ENCODE data around the gene COTL1.

The COTL1 gene

DNA sequence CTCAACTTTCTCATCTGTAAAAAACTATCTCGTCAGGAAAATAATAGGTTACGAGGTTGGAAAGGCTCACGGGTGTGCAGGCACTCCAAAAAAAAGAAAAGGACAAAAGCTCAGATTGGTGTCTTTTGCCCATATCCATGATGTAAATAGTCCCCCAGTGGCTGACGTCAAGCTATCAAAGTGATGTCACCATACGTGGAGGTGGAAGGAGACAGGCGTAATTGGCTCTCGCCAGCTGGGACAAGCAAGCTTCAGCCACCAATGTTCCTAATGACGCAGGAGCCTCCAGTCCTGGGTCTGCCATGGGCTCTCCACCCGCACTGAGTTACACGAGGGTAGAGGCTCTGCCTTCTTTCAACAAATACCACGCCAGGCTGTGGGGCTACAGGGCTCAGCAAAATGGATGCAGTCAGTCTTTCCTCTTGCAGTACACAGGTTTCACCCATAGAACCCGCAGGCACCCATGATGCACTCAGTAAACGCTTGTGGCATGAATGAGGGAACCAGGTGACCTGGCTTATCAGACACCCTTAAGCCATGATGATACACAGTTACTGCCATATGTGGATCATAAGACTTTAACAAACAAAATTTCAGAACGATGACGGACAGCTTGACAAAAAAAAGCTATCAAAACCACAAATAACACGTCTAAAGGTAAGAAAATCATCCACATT is 50.5 kb downstream of the COTL1 start:
- Histone ChIP-seq H3K4me2 (ENCODE audit: low read depth, low read length, poor library complexity, severe bottlenecking) (no peak overlapping the region), H3F3A (ENCODE audit: low read depth) (no peaks in the 10 kb centered on the region)

DNA sequence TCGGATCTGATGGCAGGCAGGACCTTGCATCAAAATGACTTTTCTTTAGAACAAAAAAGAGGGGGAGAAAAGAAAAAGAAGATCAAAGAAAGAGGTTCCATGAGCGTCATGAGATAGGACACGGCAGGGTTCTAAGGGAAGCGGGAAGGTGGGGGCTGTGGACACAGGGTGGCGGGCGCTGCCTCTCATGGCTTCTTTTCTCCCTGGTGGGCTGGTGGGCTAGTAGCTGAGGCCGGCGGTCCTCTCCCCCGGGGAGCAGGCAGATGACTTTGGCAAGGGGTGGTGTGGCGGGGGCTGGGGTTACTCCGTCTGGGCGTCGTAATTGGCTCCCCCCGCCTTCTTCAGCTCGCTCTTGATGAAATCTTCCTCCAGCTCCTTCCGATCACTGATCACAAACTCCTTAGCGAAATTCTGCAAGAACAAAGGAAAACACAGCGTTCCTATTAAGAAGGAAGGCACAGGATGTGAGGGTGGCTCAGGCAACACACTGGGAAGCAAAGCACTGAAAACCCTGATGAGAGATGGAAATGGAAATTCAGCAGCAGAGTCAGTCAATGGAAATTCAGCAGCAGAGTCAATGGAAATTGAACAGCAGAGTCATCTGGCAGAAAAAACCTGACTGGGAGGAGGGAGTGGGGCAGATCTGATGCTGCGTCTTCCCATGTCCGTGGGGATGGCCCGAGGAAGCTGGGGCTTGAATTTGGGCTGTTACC is 51.2 kb downstream of the COTL1 start:
- Histone ChIP-seq H3K9me3 (ENCODE audit: insufficient read depth, low read depth, low read length) (no peaks in the 10 kb centered on the region), H3K4me3 (ENCODE audit: low read length, poor library complexity, severe bottlenecking) (no peak overlapping the region), H4K20me1 (ENCODE audit: insufficient read depth, low read length, poor library complexity, severe bottlenecking) (no peaks in the 10 kb centered on the region), H3K9ac (ENCODE audit: low read depth, low read length, poor library complexity, severe bottlenecking) (no peak overlapping the region), H3K9me2 (replicated peaks; ENCODE audit: low read depth, low read length) (no peaks in the 10 kb centered on the region), H3K79me2 (ENCODE audit: insufficient read depth, low read length) (no peaks in the 10 kb centered on the region), H3K4me1 (ENCODE audit: insufficient read depth, low read length, poor library complexity, severe bottlenecking) (no peaks in the 10 kb centered on the region), H3F3A (ENCODE audit: low read depth) (no peaks in the 10 kb centered on the region), H3K27me3 (ENCODE audit: insufficient read depth, low read length, poor library complexity, severe bottlenecking) (no peaks in the 10 kb centered on the region), H2AFZ (ENCODE audit: low read length) (no peak overlapping the region), H3K36me3 (ENCODE audit: insufficient read depth, low read length) (no peaks in the 10 kb centered on the region), H3K4me2 (ENCODE audit: low read depth, low read length, poor library complexity, severe bottlenecking) (no peak overlapping the region)
- no peak for TF ChIP-seq EZH2phosphoT487 (IDR thresholded peaks at IDR 0.05; ENCODE audit: borderline replicate concordance)
- TF ChIP-seq, protein P1, sequence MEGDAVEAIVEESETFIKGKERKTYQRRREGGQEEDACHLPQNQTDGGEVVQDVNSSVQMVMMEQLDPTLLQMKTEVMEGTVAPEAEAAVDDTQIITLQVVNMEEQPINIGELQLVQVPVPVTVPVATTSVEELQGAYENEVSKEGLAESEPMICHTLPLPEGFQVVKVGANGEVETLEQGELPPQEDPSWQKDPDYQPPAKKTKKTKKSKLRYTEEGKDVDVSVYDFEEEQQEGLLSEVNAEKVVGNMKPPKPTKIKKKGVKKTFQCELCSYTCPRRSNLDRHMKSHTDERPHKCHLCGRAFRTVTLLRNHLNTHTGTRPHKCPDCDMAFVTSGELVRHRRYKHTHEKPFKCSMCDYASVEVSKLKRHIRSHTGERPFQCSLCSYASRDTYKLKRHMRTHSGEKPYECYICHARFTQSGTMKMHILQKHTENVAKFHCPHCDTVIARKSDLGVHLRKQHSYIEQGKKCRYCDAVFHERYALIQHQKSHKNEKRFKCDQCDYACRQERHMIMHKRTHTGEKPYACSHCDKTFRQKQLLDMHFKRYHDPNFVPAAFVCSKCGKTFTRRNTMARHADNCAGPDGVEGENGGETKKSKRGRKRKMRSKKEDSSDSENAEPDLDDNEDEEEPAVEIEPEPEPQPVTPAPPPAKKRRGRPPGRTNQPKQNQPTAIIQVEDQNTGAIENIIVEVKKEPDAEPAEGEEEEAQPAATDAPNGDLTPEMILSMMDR (conservative IDR thresholded peaks at IDR 0.05; ENCODE audit: low read length) = no peak

More for the DNA sequence above, 50.5 kb downstream of the COTL1 start:
- Histone ChIP-seq H3K9me2 (replicated peaks; ENCODE audit: low read depth, low read length) (no peaks in the 10 kb centered on the region), H3K4me3 (ENCODE audit: low read length, poor library complexity, severe bottlenecking) (no peak overlapping the region), H3K9ac (ENCODE audit: low read depth, low read length, poor library complexity, severe bottlenecking) (no peak overlapping the region), H4K20me1 (ENCODE audit: insufficient read depth, low read length, poor library complexity, severe bottlenecking) (no peaks in the 10 kb centered on the region), H3K9me3 (ENCODE audit: insufficient read depth, low read depth, low read length) (no peaks in the 10 kb centered on the region), H3K36me3 (ENCODE audit: insufficient read depth, low read length) (no peaks in the 10 kb centered on the region), H2AFZ (ENCODE audit: low read length) (no peak overlapping the region), H3K79me2 (ENCODE audit: insufficient read depth, low read length) (no peaks in the 10 kb centered on the region), H3K4me1 (ENCODE audit: insufficient read depth, low read length, poor library complexity, severe bottlenecking) (no peaks in the 10 kb centered on the region), H3K27me3 (ENCODE audit: insufficient read depth, low read length, poor library complexity, severe bottlenecking) (no peaks in the 10 kb centered on the region)
- no peak for TF ChIP-seq EZH2phosphoT487 (IDR thresholded peaks at IDR 0.05; ENCODE audit: borderline replicate concordance)
- TF ChIP-seq, protein P1 (conservative IDR thresholded peaks at IDR 0.05; ENCODE audit: low read length) = no peak

DNA sequence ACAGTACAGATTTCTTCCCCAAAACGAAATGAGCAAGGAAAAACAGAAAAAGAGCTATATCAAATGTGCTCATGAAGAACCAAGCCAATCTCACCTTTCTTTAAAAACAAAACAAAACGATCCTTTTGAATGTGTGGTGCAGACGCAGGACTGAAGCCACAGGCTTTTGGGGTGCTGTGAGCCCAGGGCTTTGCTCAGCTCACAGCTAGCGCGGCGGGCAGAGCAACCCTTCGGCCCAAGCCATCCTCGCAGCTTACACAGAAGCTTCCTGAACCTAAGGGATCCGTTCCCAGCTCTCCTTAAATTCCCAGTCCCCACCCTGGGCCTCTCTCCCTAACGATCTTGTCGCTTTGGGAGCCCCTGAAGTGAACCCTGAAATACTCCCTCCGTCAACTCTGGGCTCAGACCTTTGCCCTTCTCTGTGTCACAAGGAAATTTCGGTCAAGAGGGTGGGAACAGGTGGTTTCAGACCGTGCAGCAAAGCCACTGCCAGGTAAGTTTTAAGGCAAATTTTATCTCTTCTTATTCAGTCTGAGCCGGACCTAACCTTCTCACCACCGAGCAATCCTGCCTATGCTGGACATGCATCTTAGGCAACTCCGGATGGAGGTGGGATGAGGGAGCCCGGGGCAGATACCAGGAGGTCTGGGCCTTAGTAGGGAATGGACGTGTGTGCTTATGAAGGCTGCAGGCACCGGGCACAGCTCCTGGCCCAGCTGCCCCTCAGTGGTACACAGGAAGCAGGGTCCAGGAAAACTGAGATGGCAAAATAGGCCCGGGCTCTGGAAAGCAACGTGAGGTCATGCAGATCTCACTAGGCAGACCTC is 52.0 kb downstream of the COTL1 start:
- Histone ChIP-seq H3K4me2 (ENCODE audit: low read depth, low read length, poor library complexity, severe bottlenecking) (no peak overlapping the region), H3K9me3 (ENCODE audit: insufficient read depth, low read depth, low read length) (no peaks in the 10 kb centered on the region), H3K9ac (ENCODE audit: low read depth, low read length, poor library complexity, severe bottlenecking) (no peak overlapping the region), H3K27me3 (ENCODE audit: insufficient read depth, low read length, poor library complexity, severe bottlenecking) (no peaks in the 10 kb centered on the region), H3K79me2 (ENCODE audit: insufficient read depth, low read length) (no peaks in the 10 kb centered on the region), H3K4me3 (ENCODE audit: low read length, poor library complexity, severe bottlenecking) (no peak overlapping the region), H2AFZ (ENCODE audit: low read length) (no peak overlapping the region), H3K9me2 (replicated peaks; ENCODE audit: low read depth, low read length) (no peaks in the 10 kb centered on the region), H3F3A (ENCODE audit: low read depth) (no peaks in the 10 kb centered on the region), H3K4me1 (ENCODE audit: insufficient read depth, low read length, poor library complexity, severe bottlenecking) (no peaks in the 10 kb centered on the region), H3K36me3 (ENCODE audit: insufficient read depth, low read length) (no peaks in the 10 kb centered on the region), H4K20me1 (ENCODE audit: insufficient read depth, low read length, poor library complexity, severe bottlenecking) (no peaks in the 10 kb centered on the region)
- TF ChIP-seq, protein P1 (conservative IDR thresholded peaks at IDR 0.05; ENCODE audit: low read length) = no peak
- no peak for TF ChIP-seq EZH2phosphoT487 (IDR thresholded peaks at IDR 0.05; ENCODE audit: borderline replicate concordance)

All from Loucy (cell line).